Measurements from ENCODE around the gene IL17REL. TPM values are rescaled to one million over a fixed set of nuclear protein-coding genes. Genes with fewer than 3 reads are reported as not detected.

Gene IL17REL
- polyA plus RNA-seq, 1 experiment, result not detected

GRCh38 chr22:50032109-50032871, 19.7 kb upstream of the IL17REL start:
- ChIA-PET POLR2A (no interaction called here), CTCF (interaction anchor here (1.1 to 3.7 kb wide), 7 partner anchors 14 to 264 kb away, joined by 3 to 103 read pairs (median 6); no protein-coding TSS in a partner anchor)
- TF ChIP-seq CTCF (IDR thresholded peaks at IDR 0.05; ENCODE audit: insufficient read depth, low read depth, low read length), result no peak
- no peak overlapping the region for H3K4me3 ChIP-seq (ENCODE audit: low read depth, low read length)
- no peak for DNase-seq (ENCODE audit: low read depth)
- peaks cover 3% of the 10 kb centered on the region; the same call in 1 of the 2 replicates for H3K27me3 ChIP-seq (ENCODE audit: control insufficient read depth, insufficient read depth, low read length)
- H3K36me3 ChIP-seq (ENCODE audit: control insufficient read depth, insufficient read depth, low read length), result no peaks in the 10 kb centered on the region

- peaks cover 3% of the 10 kb centered on the region; the same call in 1 of the 2 replicates for H3K27me3 ChIP-seq (ENCODE audit: control insufficient read depth, insufficient read depth, low read length)
- POLR2A ChIA-PET, result no interaction called here
- H3K36me3 ChIP-seq (ENCODE audit: control insufficient read depth, insufficient read depth, low read length), result no peaks in the 10 kb centered on the region
- no peak for DNase-seq (ENCODE audit: low read depth)
- CTCF ChIA-PET, result interaction anchor here (0.8 to 3.7 kb wide), 17 partner anchors 9 to 263 kb away, joined by 3 to 103 read pairs (median 4); no protein-coding TSS in a partner anchor
- TF ChIP-seq CTCF (IDR thresholded peaks at IDR 0.05; ENCODE audit: insufficient read depth, low read depth, low read length), result no peak
- no peak overlapping the region for H3K4me3 ChIP-seq (ENCODE audit: low read depth, low read length)
These were observed 18.9 kb upstream of the IL17REL start for GRCh38 chr22:50031189-50032091.

- POLR2A ChIA-PET, result no interaction called here
These were observed 18.0 kb upstream of the IL17REL start for GRCh38 chr22:50030297-50031188.

More at GRCh38 chr22:50030297-50031188, 18.0 kb upstream of the IL17REL start:
- no peak for DNase-seq (ENCODE audit: low read depth)
- no peaks in the 10 kb centered on the region for H3K36me3 ChIP-seq (ENCODE audit: control insufficient read depth, insufficient read depth, low read length)
- TF ChIP-seq CTCF (IDR thresholded peaks at IDR 0.05; ENCODE audit: insufficient read depth, low read depth, low read length), result peak; percentile 89
- CTCF ChIA-PET, result interaction anchor here (0.6 to 3.7 kb wide), 24 partner anchors 8 to 262 kb away, joined by 3 to 103 read pairs (median 4); partner anchors contain the start of genes ALG12 and CRELD2
- H3K27me3 ChIP-seq (ENCODE audit: control insufficient read depth, insufficient read depth, low read length), result peaks cover 3% of the 10 kb centered on the region; the same call in 1 of the 2 replicates
- no peak overlapping the region for H3K4me3 ChIP-seq (ENCODE audit: low read depth, low read length)
